LNCAP (cell line): ENCODE results near the gene ST7L.

Source experiments
- CTCF ChIP-seq: fragments of 450-650 bp; IDR thresholded peaks from 2 replicates; pipeline ENCODE4 v1.5.1; 2017; ENCODE audit warnings: mild to moderate bottlenecking

ST7L gene

GRCh38 chr1:112532064-112532463 is 86.9 kb downstream of the ST7L start:
- no peak for TF ChIP-seq CTCF

- TF ChIP-seq CTCF: no peak
Observed at GRCh38 chr1:112530832-112531231, 88.1 kb downstream of the ST7L start.

- TF ChIP-seq CTCF: no peak
Observed at GRCh38 chr1:112529301-112529700, 89.6 kb downstream of the ST7L start.

- TF ChIP-seq CTCF: no peak
Observed at GRCh38 chr1:112528076-112528475, 90.9 kb downstream of the ST7L start.

- no peak for TF ChIP-seq CTCF
Observed at GRCh38 chr1:112527266-112528010, 91.5 kb downstream of the ST7L start.

GRCh38 chr1:112524986-112525385 is 94.0 kb downstream of the ST7L start:
- TF ChIP-seq CTCF: no peak

GRCh38 chr1:112524251-112524650 is 94.7 kb downstream of the ST7L start:
- no peak for TF ChIP-seq CTCF

- TF ChIP-seq CTCF: no peak
Observed at GRCh38 chr1:112522621-112523020, 96.3 kb downstream of the ST7L start.
